ENCODE measurements around the gene SPATA6.
A peak's percentile ranks its signal among the peaks of the same experiment; 100 is the strongest.
"Not testable (repeated sequence)": the region's sequence is repeated elsewhere in the genome, so short reads cannot be mapped to it uniquely, and the experiment has no call there.

Gene SPATA6

GRCh38 chr1:48284696-48285420 lies 187.1 kb downstream of the SPATA6 start:
- H3K27me3 ChIP-seq (ENCODE audit: insufficient read depth, low read length); H3K36me3 ChIP-seq (ENCODE audit: insufficient read depth, low read length); H3K79me2 ChIP-seq (ENCODE audit: insufficient read depth, low read length); H3K9ac ChIP-seq (ENCODE audit: low read length); H4K20me1 ChIP-seq (ENCODE audit: insufficient read depth, low read length); H3F3A ChIP-seq (ENCODE audit: insufficient read depth, low read length); H3K4me3 ChIP-seq (ENCODE audit: low read depth, low read length, poor library complexity, severe bottlenecking); H3K9me3 ChIP-seq (ENCODE audit: low read length); H3K4me1 ChIP-seq (ENCODE audit: insufficient read depth, low read length, severe bottlenecking); H3K27ac ChIP-seq (ENCODE audit: low read depth, low read length, poor library complexity, severe bottlenecking); H2AFZ ChIP-seq (ENCODE audit: low read length); H3K4me2 ChIP-seq (ENCODE audit: low read length); H3K9me2 ChIP-seq (ENCODE audit: low read depth, low read length): not testable (repeated sequence)
- TF ChIP-seq CTCF (IDR thresholded peaks at IDR 0.05; ENCODE audit: low read length) = peak; percentile 13; the same call in 1 of the 2 replicates

GRCh38 chr1:48282329-48282728 lies 189.7 kb downstream of the SPATA6 start:
- not testable (repeated sequence) for H3K27ac ChIP-seq (ENCODE audit: low read depth, low read length, poor library complexity, severe bottlenecking); H3K36me3 ChIP-seq (ENCODE audit: insufficient read depth, low read length); H3K4me3 ChIP-seq (ENCODE audit: low read depth, low read length, poor library complexity, severe bottlenecking); H3F3A ChIP-seq (ENCODE audit: insufficient read depth, low read length); H3K27me3 ChIP-seq (ENCODE audit: insufficient read depth, low read length); H3K9me2 ChIP-seq (ENCODE audit: low read depth, low read length); H3K9me3 ChIP-seq (ENCODE audit: low read length); H3K79me2 ChIP-seq (ENCODE audit: insufficient read depth, low read length); H4K20me1 ChIP-seq (ENCODE audit: insufficient read depth, low read length); H2AFZ ChIP-seq (ENCODE audit: low read length); H3K4me1 ChIP-seq (ENCODE audit: insufficient read depth, low read length, severe bottlenecking); H3K4me2 ChIP-seq (ENCODE audit: low read length); H3K9ac ChIP-seq (ENCODE audit: low read length)

GRCh38 chr1:48277437-48277836 lies 194.6 kb downstream of the SPATA6 start:
- H3K4me1 ChIP-seq (ENCODE audit: insufficient read depth, low read length, severe bottlenecking); H3K79me2 ChIP-seq (ENCODE audit: insufficient read depth, low read length); H4K20me1 ChIP-seq (ENCODE audit: insufficient read depth, low read length); H3K27me3 ChIP-seq (ENCODE audit: insufficient read depth, low read length); H3K9me3 ChIP-seq (ENCODE audit: low read length); H3K4me3 ChIP-seq (ENCODE audit: low read depth, low read length, poor library complexity, severe bottlenecking); H2AFZ ChIP-seq (ENCODE audit: low read length); H3K36me3 ChIP-seq (ENCODE audit: insufficient read depth, low read length); H3F3A ChIP-seq (ENCODE audit: insufficient read depth, low read length); H3K4me2 ChIP-seq (ENCODE audit: low read length); H3K9ac ChIP-seq (ENCODE audit: low read length); H3K9me2 ChIP-seq (ENCODE audit: low read depth, low read length); H3K27ac ChIP-seq (ENCODE audit: low read depth, low read length, poor library complexity, severe bottlenecking): not testable (repeated sequence)

- Histone ChIP-seq H3K4me1 (ENCODE audit: insufficient read depth, low read length, severe bottlenecking) (no peaks in the 10 kb centered on the region), H4K20me1 (ENCODE audit: insufficient read depth, low read length) (no peaks in the 10 kb centered on the region), H3K9me3 (ENCODE audit: low read length) (no peaks in the 10 kb centered on the region), H3K79me2 (ENCODE audit: insufficient read depth, low read length) (no peaks in the 10 kb centered on the region), H2AFZ (ENCODE audit: low read length) (no peak overlapping the region), H3K9ac (ENCODE audit: low read length) (no peak overlapping the region), H3K9me2 (ENCODE audit: low read depth, low read length) (no peaks in the 10 kb centered on the region), H3K27ac (ENCODE audit: low read depth, low read length, poor library complexity, severe bottlenecking) (no peak overlapping the region), H3K27me3 (ENCODE audit: insufficient read depth, low read length) (no peaks in the 10 kb centered on the region), H3F3A (ENCODE audit: insufficient read depth, low read length) (no peaks in the 10 kb centered on the region), H3K36me3 (ENCODE audit: insufficient read depth, low read length) (no peaks in the 10 kb centered on the region), H3K4me3 (ENCODE audit: low read depth, low read length, poor library complexity, severe bottlenecking) (no peak overlapping the region), H3K4me2 (ENCODE audit: low read length) (no peak overlapping the region)
- TF ChIP-seq EZH2 (IDR thresholded peaks at IDR 0.05; ENCODE audit: borderline replicate concordance, low read length) = no peak
- no peak for TF ChIP-seq CTCF (IDR thresholded peaks at IDR 0.05; ENCODE audit: low read length)
These were observed 205.4 kb downstream of the SPATA6 start for GRCh38 chr1:48266576-48266975.

Measured in OCI-LY1 (cell line).